A673 (cell line): ENCODE measurements around the gene ELMO3. TPM values are rescaled to one million over a fixed set of nuclear protein-coding genes. Genes with fewer than 3 reads are reported as not detected.

ENCODE experiments used
- BruUV-seq: library from RNA; stranded (reverse); fragments of 400-500 nt; replicated peaks from 2 replicates; lab custom pipeline; 2021; lab: Mats Ljungman, UMichigan
- CTCF ChIA-PET: fragments of 300-600 bp; sonication (Branson Sonifier 250); formaldehyde crosslinking; loops from one replicate; lab custom pipeline; 2022; ENCODE audit warnings: antibody characterized with exemption; lab: Charles Lee
- POLR2A ChIA-PET: fragments of 300-600 bp; sonication (Branson Sonifier 250); formaldehyde crosslinking; loops from one replicate; lab custom pipeline; 2022; ENCODE audit warnings: antibody characterized with exemption; ENCODE audit not compliant: low non-redundant PET; lab: Charles Lee
- DNase-seq: peaks from one replicate; pipeline ENCODE4 v3.0.0-alpha.2; 2015; ENCODE audit warnings: low spot score
- H3K27ac ChIP-seq: fragments of 200-600 bp; sonication (generic); 2 replicates; pipeline ENCODE4 v1.5.1; 2016; ENCODE audit warnings: mixed run types, low read depth, mild to moderate bottlenecking, mixed read lengths, antibody characterized with exemption, low read length; ENCODE audit not compliant: poor library complexity, severe bottlenecking
- H3K27me3 ChIP-seq: fragments of 200-600 bp; sonication (generic); replicated peaks from 2 replicates; pipeline ENCODE4 v1.6.1; 2017; ENCODE audit warnings: mixed run types, low read depth, mild to moderate bottlenecking, mixed read lengths, antibody characterized with exemption, low read length; ENCODE audit not compliant: insufficient read depth, poor library complexity
- H3K36me3 ChIP-seq: fragments of 200-600 bp; sonication (generic); 2 replicates; pipeline ENCODE4 v1.6.1; 2016; ENCODE audit warnings: mixed run types, mild to moderate bottlenecking, mixed read lengths, antibody characterized with exemption, low read length; ENCODE audit not compliant: insufficient read depth, poor library complexity, severe bottlenecking
- H3K4me1 ChIP-seq: fragments of 200-600 bp; sonication (generic); 2 replicates; pipeline ENCODE4 v1.6.1; 2017; ENCODE audit warnings: mixed run types, mild to moderate bottlenecking, mixed read lengths, antibody characterized with exemption, low read length; ENCODE audit not compliant: insufficient read depth, poor library complexity, severe bottlenecking
- H3K4me3 ChIP-seq: fragments of 200-600 bp; sonication (generic); 2 replicates; pipeline ENCODE4 v1.5.1; 2016; ENCODE audit warnings: low read depth, mixed run types, mild to moderate bottlenecking, mixed read lengths, low read length; ENCODE audit not compliant: poor library complexity, severe bottlenecking
- H3K9me3 ChIP-seq: fragments of 200-600 bp; sonication (generic); 2 replicates; pipeline ENCODE4 v1.6.1; 2016; ENCODE audit warnings: mixed run types, low read depth, mild to moderate bottlenecking, mixed read lengths, antibody characterized with exemption, low read length; ENCODE audit not compliant: poor library complexity, severe bottlenecking
- CTCF ChIP-seq: fragments of 300-800, 200-600 bp; sonication (generic); conservative IDR thresholded peaks from 2 replicates; pipeline ENCODE4 v1.5.1; 2017; ENCODE audit warnings: low read depth, mild to moderate bottlenecking, antibody characterized with exemption, low read length, moderate library complexity, mixed read lengths
- EZH2 ChIP-seq: fragments of 200-600 bp; sonication (generic); IDR thresholded peaks from 2 replicates; pipeline ENCODE4 v1.6.1; 2017; ENCODE audit warnings: borderline replicate concordance, low read depth, mild to moderate bottlenecking, mixed read lengths, antibody characterized with exemption, low read length; ENCODE audit not compliant: poor library complexity, severe bottlenecking
- intact Hi-C: fragments of 100-400 bp; cut with micrococcal nuclease; formaldehyde crosslinking; loops from one replicate; pipeline ENCODE4 v1.10.0; 2022; ENCODE audit not compliant: unreplicated experiment
- total RNA-seq: library from RNA; stranded (reverse); gene quantifications from 2 replicates; pipeline ENCODE4 v1.2.3, GENCODE V29; 2021

The ELMO3 gene
- total RNA-seq, 1 experiment from 2014 or later, result 4.7 TPM

DNA sequence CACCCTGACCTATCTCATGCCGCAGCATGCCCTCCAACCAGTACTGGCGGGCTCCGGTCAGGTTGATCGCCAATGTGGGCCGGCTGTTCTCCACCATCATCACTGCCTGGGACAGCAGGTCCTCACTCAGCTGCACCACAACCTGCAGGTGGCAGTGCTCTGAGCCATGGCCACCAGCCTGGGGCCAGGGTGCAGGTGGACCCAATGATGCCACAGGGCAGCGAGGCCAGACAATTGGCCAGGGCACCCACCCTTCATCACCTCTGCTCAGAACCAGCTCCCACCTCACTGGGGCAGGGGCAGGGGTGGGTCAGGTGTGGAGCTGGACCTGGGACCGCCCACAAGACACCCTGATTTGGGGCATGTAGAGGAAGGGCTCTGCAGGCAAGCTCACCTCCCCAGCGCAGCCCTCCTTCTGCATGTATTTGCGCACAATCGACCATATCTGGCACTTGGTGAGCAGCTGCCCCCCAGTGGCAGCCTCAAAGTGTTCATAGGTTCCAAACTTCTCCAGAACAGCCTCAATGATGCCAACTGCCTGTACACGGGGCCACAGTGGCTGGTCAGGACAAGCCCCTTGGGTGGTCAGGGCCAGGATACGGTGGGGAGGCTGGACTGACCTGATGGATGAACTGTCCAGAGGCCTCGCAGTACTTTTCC lies 19.4 kb upstream of the ELMO3 start:
- H3K36me3 ChIP-seq, result no peaks in the 10 kb centered on the region
- H3K4me1 ChIP-seq, result peaks cover 27% of the 10 kb centered on the region
- no peaks in the 10 kb centered on the region for H3K27me3 ChIP-seq
- BruUV-seq, result no TSS peak
- intact Hi-C loops, result no loop called here
- no peak overlapping the region for H3K4me3 ChIP-seq
- ChIA-PET POLR2A (no interaction called here), CTCF (no interaction called here)
- H3K27ac ChIP-seq, result no peak overlapping the region
- peak; percentile 66 for DNase-seq
- no peaks in the 10 kb centered on the region for H3K9me3 ChIP-seq
- no peak for TF ChIP-seq EZH2
- peak; percentile 56 for TF ChIP-seq CTCF

DNA sequence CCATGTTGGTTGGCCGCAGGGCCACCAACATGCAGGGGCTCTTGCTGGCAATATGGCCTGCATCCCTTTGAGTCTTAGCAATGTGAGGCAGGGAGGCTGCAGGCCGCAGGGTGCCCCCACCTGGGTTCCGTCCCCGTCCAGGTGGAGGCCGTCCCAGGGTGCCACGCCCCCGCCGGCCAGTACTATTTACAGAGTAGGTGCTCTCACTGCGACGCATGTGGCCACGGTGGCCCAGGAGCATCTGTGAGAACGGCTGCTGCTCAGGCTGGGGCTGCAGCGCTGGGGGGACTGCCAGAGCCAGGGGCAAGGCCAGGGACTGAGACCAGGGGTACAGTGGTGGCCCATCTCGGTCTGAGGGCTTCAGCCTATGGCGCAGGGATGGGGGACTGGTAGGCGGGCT lies 18.8 kb upstream of the ELMO3 start:
- intact Hi-C loops, result no loop called here
- no peak overlapping the region for H3K4me3 ChIP-seq
- peaks cover 26% of the 10 kb centered on the region for H3K4me1 ChIP-seq
- TF ChIP-seq CTCF (no peak), EZH2 (no peak)
- H3K27me3 ChIP-seq, result no peaks in the 10 kb centered on the region
- H3K27ac ChIP-seq, result no peak overlapping the region
- CTCF ChIA-PET, result no interaction called here
- no TSS peak for BruUV-seq
- POLR2A ChIA-PET, result no interaction called here
- no peaks in the 10 kb centered on the region for H3K36me3 ChIP-seq
- DNase-seq, result no peak
- H3K9me3 ChIP-seq, result no peaks in the 10 kb centered on the region

GRCh38 chr16:67181346-67181745 lies 17.6 kb upstream of the ELMO3 start:
- no peak for DNase-seq
- no peaks in the 10 kb centered on the region for H3K36me3 ChIP-seq
- POLR2A ChIA-PET, result no interaction called here
- BruUV-seq, result no TSS peak
- no peak overlapping the region for H3K4me3 ChIP-seq
- no peak overlapping the region for H3K27ac ChIP-seq
- TF ChIP-seq EZH2 (no peak), CTCF (no peak)
- H3K9me3 ChIP-seq, result no peaks in the 10 kb centered on the region
- no peaks in the 10 kb centered on the region for H3K27me3 ChIP-seq
- intact Hi-C loops, result no loop called here
- H3K4me1 ChIP-seq, result peaks cover 25% of the 10 kb centered on the region
- CTCF ChIA-PET, result interaction anchor here (0.6 to 0.7 kb wide), 2 partner anchors 26 to 163 kb away, joined by 3 read pairs; no protein-coding TSS in a partner anchor
